Renal cortical epithelial cell (primary cell): ENCODE data around the gene CXCL12. TPM values are rescaled to one million over a fixed set of nuclear protein-coding genes. Genes with fewer than 3 reads are reported as not detected.

ENCODE experiments used
- DNase-seq: peaks from one replicate; pipeline ENCODE4 v3.0.0-alpha.2; 2011; ENCODE audit warnings: low read depth
- total RNA-seq: library from RNA; depleted of rRNA; stranded (reverse); fragments of >200 nt; gene quantifications from 2 replicates; pipeline ENCODE4 v1.2.3, GENCODE V29; 2014

CXCL12 gene
- 2.1 and 5.4 TPM in 2 replicates for total RNA-seq

- DNase-seq, result no peak
Observed at GRCh38 chr10:44385026-44385695, at the start of gene CXCL12. CXCL12 (minus strand) TSS chr10:44385097; CDS start chr10:44385005, 92 bp downstream.

GRCh38 chr10:44427479-44427878 is 42.6 kb upstream of the CXCL12 start:
- DNase-seq, result no peak

GRCh38 chr10:44427037-44427436 is 42.1 kb upstream of the CXCL12 start:
- DNase-seq, result no peak

GRCh38 chr10:44426247-44427034 is 41.5 kb upstream of the CXCL12 start:
- no peak for DNase-seq

- DNase-seq, result no peak
Observed at GRCh38 chr10:44425466-44425865, 40.6 kb upstream of the CXCL12 start.

- no peak for DNase-seq
Observed at GRCh38 chr10:44424957-44425356, 40.1 kb upstream of the CXCL12 start.

GRCh38 chr10:44424298-44424697 is 39.4 kb upstream of the CXCL12 start:
- DNase-seq, result no peak

- no peak for DNase-seq
Observed at GRCh38 chr10:44422570-44423101, 37.7 kb upstream of the CXCL12 start.

GRCh38 chr10:44422153-44422552 is 37.3 kb upstream of the CXCL12 start:
- no peak for DNase-seq

- DNase-seq, result no peak
Observed at GRCh38 chr10:44419790-44420549, 35.1 kb upstream of the CXCL12 start.

GRCh38 chr10:44418637-44419036 is 33.7 kb upstream of the CXCL12 start:
- DNase-seq, result no peak

GRCh38 chr10:44417761-44418160 is 32.9 kb upstream of the CXCL12 start:
- no peak for DNase-seq

- DNase-seq, result no peak
Observed at GRCh38 chr10:44416936-44417335, 32.0 kb upstream of the CXCL12 start.

GRCh38 chr10:44416021-44416771 is 31.3 kb upstream of the CXCL12 start:
- no peak for DNase-seq

- no peak for DNase-seq
Observed at GRCh38 chr10:44415121-44415520, 30.2 kb upstream of the CXCL12 start.

- DNase-seq, result no peak
Observed at GRCh38 chr10:44413416-44413815, 28.5 kb upstream of the CXCL12 start.

- no peak for DNase-seq
Observed at GRCh38 chr10:44411251-44411650, 26.4 kb upstream of the CXCL12 start.

- no peak for DNase-seq
Observed at GRCh38 chr10:44404741-44405437, 20.0 kb upstream of the CXCL12 start.

GRCh38 chr10:44402465-44403195 is 17.7 kb upstream of the CXCL12 start:
- no peak for DNase-seq

- no peak for DNase-seq
Observed at GRCh38 chr10:44400541-44400940, 15.6 kb upstream of the CXCL12 start.
